ENCODE measurements around the gene CXXC4.

CXXC4 gene

GRCh38 chr4:104490770-104491480, 3.8 kb downstream of the CXXC4 start:
- DNase-seq (ENCODE audit: low read depth, low spot score): peak; percentile 39
- peak overlapping the region; percentile 58 for H3K4me3 ChIP-seq (ENCODE audit: low read length)

- DNase-seq (ENCODE audit: low read depth, low spot score): no peak
- peak overlapping the region; percentile 58 for H3K4me3 ChIP-seq (ENCODE audit: low read length)
These were observed 4.5 kb downstream of the CXXC4 start for GRCh38 chr4:104490096-104490769.

GRCh38 chr4:104489731-104490095, 5.0 kb downstream of the CXXC4 start:
- no peak overlapping the region for H3K4me3 ChIP-seq (ENCODE audit: low read length)
- DNase-seq (ENCODE audit: low read depth, low spot score): no peak

GRCh38 chr4:104488151-104488550, 6.5 kb downstream of the CXXC4 start:
- H3K4me3 ChIP-seq (ENCODE audit: low read length): no peak overlapping the region
- no peak for DNase-seq (ENCODE audit: low read depth, low spot score)

GRCh38 chr4:104486716-104487504, 7.8 kb downstream of the CXXC4 start:
- no peak for DNase-seq (ENCODE audit: low read depth, low spot score)
- no peak overlapping the region for H3K4me3 ChIP-seq (ENCODE audit: low read length)

GRCh38 chr4:104475652-104476051, 19.0 kb downstream of the CXXC4 start:
- no peak for DNase-seq (ENCODE audit: low read depth, low spot score)
- no peak overlapping the region for H3K4me3 ChIP-seq (ENCODE audit: low read length)

GRCh38 chr4:104472766-104473165, 21.9 kb downstream of the CXXC4 start:
- DNase-seq (ENCODE audit: low read depth, low spot score): no peak
- no peak overlapping the region for H3K4me3 ChIP-seq (ENCODE audit: low read length)

- DNase-seq (ENCODE audit: low read depth, low spot score): no peak
- H3K4me3 ChIP-seq (ENCODE audit: low read length): no peak overlapping the region
These were observed 23.9 kb downstream of the CXXC4 start for GRCh38 chr4:104470770-104471169.

GRCh38 chr4:104469794-104470193, 24.9 kb downstream of the CXXC4 start:
- H3K4me3 ChIP-seq (ENCODE audit: low read length): no peak overlapping the region
- DNase-seq (ENCODE audit: low read depth, low spot score): no peak

GRCh38 chr4:104465619-104466018, 29.1 kb downstream of the CXXC4 start:
- no peak for DNase-seq (ENCODE audit: low read depth, low spot score)
- no peak overlapping the region for H3K4me3 ChIP-seq (ENCODE audit: low read length)

- DNase-seq (ENCODE audit: low read depth, low spot score): no peak
These were observed 29.5 kb downstream of the CXXC4 start for GRCh38 chr4:104465201-104465600.

GRCh38 chr4:104462641-104463040, 32.1 kb downstream of the CXXC4 start:
- H3K4me3 ChIP-seq (ENCODE audit: low read length): no peak overlapping the region
- no peak for DNase-seq (ENCODE audit: low read depth, low spot score)

More at GRCh38 chr4:104465201-104465600, 29.5 kb downstream of the CXXC4 start:
- H3K4me3 ChIP-seq (ENCODE audit: low read length): no peak overlapping the region

- DNase-seq (ENCODE audit: low read depth, low spot score): no peak
These were observed 37.2 kb downstream of the CXXC4 start for GRCh38 chr4:104457308-104457981.

GRCh38 chr4:104451573-104451972, 43.1 kb downstream of the CXXC4 start:
- peak; percentile 18 for DNase-seq (ENCODE audit: low read depth, low spot score)
- H3K4me3 ChIP-seq (ENCODE audit: low read length): no peak overlapping the region

More at GRCh38 chr4:104457308-104457981, 37.2 kb downstream of the CXXC4 start:
- no peak overlapping the region for H3K4me3 ChIP-seq (ENCODE audit: low read length)

GRCh38 chr4:104449537-104449936, 45.2 kb downstream of the CXXC4 start:
- DNase-seq (ENCODE audit: low read depth, low spot score): no peak
- no peak overlapping the region for H3K4me3 ChIP-seq (ENCODE audit: low read length)

- DNase-seq (ENCODE audit: low read depth, low spot score): no peak
- H3K4me3 ChIP-seq (ENCODE audit: low read length): no peak overlapping the region
These were observed 47.4 kb downstream of the CXXC4 start for GRCh38 chr4:104447294-104447693.

- H3K4me3 ChIP-seq (ENCODE audit: low read length): no peak overlapping the region
- DNase-seq (ENCODE audit: low read depth, low spot score): no peak
These were observed 48.0 kb downstream of the CXXC4 start for GRCh38 chr4:104446431-104447278.

GRCh38 chr4:104444685-104445084, 50.0 kb downstream of the CXXC4 start:
- no peak for DNase-seq (ENCODE audit: low read depth, low spot score)
- H3K4me3 ChIP-seq (ENCODE audit: low read length): no peak overlapping the region

GRCh38 chr4:104436542-104436941, 58.2 kb downstream of the CXXC4 start:
- no peak overlapping the region for H3K4me3 ChIP-seq (ENCODE audit: low read length)
- no peak for DNase-seq (ENCODE audit: low read depth, low spot score)

All from Jurkat, Clone E6-1 (cell line).